Measurements from ENCODE around the gene FUBP3.
"Not testable (repeated sequence)": the region's sequence is repeated elsewhere in the genome, so short reads cannot be mapped to it uniquely, and the experiment has no call there.

Gene FUBP3

GRCh38 chr9:130556396-130557076 is 22.8 kb upstream of the FUBP3 start:
- DNase-seq = no peak

DNA sequence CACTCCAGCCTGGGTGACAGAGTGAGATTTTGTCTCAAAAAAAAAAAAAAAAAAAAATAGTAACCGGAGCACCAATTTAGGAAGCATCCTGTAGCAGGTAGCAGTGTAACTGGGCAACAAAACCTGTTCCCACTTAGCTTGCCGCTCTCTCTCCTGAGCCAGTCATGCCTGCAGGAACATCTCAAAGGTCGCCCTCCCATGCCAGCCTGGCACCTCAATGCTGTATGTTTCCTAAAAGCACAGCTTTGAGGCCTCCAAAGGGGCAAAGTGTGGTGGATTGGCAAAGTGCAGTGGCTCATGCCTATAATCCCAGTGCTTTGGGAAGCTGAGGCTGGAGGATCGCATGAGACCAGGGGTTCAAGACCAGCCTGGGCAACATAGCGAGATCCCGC is 22.3 kb upstream of the FUBP3 start:
- DNase-seq = no peak

- no peak for DNase-seq
Measured at GRCh38 chr9:130561056-130561455, 18.3 kb upstream of the FUBP3 start.

DNA sequence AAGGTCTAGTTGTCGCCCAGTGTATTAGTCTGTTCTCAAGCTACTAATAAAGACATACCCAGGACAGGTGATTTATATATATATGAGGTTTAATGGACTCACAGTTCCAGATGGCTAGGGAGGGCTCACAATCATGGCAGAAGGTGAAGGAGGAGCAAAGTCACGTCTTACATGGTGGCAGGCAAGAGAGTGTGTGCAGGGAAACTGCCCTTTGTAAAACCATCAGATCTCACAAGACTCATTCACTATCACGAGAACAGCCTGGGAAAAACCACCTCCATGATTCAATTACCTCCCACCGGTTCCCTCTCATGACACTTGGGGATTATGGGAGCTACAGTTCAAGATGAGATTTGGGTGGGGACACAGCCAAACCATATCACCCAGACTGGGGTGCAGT is 16.9 kb upstream of the FUBP3 start:
- DNase-seq = not testable (repeated sequence)

GRCh38 chr9:130563797-130564196 is 15.6 kb upstream of the FUBP3 start:
- DNase-seq = no peak

DNA sequence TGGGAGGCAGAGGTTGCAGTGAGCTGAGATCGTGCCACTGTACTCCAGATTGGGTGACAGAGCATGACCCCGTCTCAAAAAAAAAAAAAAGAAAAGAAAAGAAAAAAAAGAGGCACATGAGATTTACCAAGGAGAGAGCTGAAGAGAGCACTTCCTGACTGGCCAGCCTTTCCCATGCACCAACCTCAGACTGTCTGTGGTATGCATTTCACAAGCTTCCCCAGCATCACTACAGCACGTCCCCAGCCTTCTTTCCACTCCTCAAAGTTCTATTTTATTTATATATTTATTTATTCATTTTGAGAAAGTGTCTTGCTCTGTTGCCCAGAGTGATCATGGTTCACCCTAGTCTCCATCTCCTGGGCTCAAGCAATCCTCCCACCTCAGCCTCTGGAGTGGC is 13.6 kb upstream of the FUBP3 start:
- no peak for DNase-seq

DNA sequence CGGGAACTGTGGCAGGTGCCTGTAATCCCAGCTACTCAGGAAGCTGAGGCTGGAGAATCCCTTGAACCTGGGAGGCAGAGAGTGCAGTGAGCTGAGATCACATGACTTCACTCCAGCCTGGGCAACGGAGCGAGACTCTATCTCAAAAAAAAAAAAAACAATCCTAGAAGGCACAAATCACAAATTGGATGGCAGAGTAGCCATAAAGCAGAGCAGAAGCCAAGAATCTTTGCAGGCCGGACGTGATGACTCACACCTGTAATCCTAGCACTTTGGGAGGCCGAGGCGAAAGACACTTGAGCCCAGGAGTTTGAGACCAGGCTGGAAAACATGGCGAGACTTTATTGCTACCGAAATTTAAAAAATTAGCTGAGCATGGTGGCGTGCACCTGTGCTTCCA is 9.2 kb upstream of the FUBP3 start:
- DNase-seq = no peak

DNA sequence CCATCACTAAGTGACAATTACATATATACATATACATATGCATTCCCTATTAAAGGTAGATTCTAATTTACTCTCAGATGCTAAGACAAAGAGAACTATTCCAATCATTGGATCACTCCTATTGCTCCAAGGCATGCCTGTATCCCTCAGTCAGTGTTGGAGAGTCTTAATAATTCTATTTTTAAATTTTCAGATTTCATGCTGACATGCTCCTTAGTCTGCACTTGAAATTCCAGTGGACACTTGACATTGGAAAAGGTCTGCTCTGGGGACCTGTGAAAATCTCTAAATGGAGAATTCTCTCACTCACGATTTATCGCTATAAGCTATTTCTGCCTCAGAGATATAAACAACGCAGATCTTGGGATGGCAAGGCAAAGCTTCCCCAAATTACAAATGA is 3.9 kb upstream of the FUBP3 start:
- no peak for DNase-seq

DNA sequence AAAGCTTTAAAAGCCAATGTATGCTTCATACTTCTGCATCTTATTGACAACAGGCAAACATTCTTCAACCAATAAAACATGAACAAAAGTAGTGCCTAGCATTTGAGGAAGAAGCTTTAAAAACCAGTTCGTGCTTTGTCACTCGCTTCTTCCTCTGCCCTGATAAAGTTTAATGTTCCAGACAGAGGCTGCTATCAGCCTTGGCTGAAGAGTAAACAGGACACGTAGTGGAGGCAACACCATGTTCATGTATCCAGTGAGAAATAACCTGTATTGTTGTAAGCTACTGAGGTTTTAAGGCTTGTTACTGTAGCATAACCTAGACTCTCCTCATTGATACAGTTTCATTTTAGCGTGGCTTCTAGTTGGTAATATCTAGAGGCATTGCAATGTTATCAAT is 3.2 kb upstream of the FUBP3 start:
- DNase-seq = no peak

DNA sequence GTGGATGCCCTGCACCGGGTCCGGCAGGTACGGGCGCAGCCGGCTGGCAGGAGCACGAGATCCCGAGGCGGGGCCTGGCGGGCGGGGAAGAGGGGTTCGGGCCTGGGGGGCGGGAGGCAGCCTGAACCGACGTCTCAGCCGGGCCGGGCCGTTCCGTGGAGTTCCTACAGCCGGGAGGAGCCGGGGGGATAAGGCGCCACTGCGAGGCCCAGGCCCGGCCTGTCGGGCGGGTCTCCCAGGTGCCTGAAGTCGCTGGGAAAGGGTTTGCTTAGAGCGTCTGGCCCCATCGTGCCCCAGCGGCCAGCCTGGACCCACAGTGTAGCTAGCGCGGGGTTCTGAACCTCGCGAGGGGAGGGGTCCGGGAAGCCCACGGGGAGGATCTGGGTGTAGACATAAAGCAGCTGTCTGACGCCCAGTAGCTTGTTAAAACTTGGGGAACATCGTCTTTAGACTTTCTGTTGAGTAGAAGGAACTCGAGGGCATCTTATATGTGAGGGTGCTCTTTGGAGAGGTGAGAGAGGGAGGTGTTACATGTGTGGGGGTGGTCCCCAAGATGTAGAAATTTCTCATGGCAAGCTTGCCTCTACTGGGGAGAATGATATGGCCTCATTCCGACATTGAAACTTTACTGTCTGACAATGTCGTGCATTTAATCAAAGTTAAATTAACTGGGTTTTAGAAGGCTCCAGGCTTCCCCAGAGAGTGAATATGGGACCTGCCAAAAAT is 524 bp downstream of the FUBP3 start:
- DNase-seq = no peak

DNA sequence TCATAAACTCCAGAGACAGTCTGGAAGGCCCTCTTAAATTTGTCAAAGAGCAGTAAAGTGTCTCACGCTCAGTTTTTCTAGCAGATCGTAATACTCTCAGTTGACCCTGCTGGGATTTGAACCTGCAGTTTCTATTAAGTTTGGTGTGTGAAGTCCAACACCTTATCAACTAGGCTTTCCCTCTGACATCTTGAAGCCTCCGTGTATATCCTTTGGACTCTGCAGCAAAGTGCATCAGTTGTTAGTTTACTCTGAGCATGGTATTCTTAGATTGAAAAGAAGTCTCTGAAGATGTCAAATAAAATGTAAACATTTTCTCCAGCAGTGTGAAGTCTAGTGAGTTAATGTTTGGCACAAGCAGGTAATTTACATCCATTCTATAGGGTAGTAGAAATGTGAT is 2.4 kb downstream of the FUBP3 start:
- no peak for DNase-seq

- no peak for DNase-seq
Measured at GRCh38 chr9:130583271-130583670, 3.9 kb downstream of the FUBP3 start.

GRCh38 chr9:130587921-130588320 is 8.5 kb downstream of the FUBP3 start:
- DNase-seq = no peak

- no peak for DNase-seq
Measured at GRCh38 chr9:130588416-130588815, 9.0 kb downstream of the FUBP3 start.

- DNase-seq = no peak
Measured at GRCh38 chr9:130589754-130590153, 10.4 kb downstream of the FUBP3 start.

DNA sequence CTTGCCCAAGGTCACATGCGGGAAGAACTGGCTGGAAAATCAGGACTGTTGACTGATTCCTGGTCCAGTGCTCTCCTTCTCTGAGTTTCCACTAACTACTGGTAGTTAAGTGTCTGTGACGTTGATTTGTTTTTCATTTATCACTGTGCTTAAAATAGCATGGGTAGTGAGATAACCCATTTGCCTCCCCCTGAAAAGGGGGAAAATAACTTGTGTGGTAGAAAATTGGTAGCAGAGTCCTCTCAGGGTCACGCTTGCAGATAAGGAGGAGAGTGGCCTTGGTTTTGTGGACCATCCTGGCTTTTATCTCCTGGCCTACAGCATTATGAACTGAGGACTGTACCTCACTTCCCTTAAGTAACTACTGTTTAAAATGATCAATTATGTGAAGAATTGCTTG is 10.9 kb downstream of the FUBP3 start:
- DNase-seq = no peak

GRCh38 chr9:130593020-130593419 is 13.6 kb downstream of the FUBP3 start:
- DNase-seq = no peak

DNA sequence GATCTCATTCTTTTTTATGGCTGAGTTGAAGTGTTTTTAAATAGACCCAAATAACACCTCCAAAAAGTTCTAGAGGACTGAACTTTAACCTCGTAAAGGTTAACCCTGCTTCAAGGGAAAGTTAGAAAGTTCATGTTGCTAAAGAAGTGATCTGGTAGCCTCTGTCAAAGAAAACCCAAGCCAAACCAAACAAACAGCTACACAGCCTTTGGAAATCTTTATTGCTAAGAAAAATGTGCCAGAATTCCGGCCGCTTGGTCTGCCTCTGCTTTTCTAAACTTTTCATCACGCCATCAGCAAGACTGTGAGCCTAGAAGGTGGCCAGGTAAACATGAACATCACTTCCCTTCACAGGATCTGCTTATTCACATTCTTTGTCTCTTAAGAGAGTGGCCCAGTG is 17.9 kb downstream of the FUBP3 start:
- DNase-seq = no peak

GRCh38 chr9:130598188-130598587 is 18.8 kb downstream of the FUBP3 start:
- no peak for DNase-seq

- DNase-seq = no peak
Measured at GRCh38 chr9:130599625-130600024, 20.2 kb downstream of the FUBP3 start.

DNA sequence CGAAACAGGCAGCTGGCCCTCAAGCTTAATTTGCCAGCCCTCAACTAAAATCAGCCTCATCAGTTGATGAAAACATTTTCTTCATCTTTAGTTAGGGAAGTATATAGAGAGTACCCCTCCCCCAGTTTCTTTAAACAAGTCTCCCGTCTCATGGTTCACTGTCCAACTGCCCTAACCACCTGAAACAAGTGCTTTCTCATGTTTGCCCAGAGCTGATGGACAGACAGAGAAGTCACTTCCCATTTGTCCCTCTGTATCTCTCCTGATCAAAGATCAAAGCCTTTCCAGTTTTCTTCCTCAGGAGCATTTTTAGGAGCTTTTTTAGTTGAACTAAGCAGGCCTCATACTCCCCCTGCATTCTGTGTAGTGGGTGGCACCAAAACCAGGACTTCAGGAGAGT is 21.7 kb downstream of the FUBP3 start:
- no peak for DNase-seq

DNA sequence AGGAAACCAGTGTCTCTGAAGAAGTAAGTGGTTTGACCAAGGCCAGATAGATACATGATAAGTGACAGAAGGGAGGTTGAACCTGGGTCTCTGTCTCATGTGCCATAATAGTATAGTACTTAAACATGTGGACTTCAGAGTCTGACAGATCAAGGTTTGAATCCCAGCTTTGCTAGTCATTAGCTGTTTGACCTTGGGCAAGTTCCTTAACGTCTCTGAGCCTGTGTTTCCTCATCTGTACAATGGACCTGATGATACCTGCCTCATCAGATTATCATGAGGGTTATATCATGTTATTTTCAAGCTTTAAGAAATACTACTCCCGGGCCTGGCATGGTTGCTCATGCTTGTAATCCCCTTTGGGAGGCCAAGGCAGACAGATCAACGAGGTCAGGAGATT is 24.9 kb downstream of the FUBP3 start:
- no peak for DNase-seq

GRCh38 chr9:130606887-130607600 is 27.7 kb downstream of the FUBP3 start:
- no peak for DNase-seq

Measured in GOT3 (cell line).